SW480 (cell line): Measurements from ENCODE around the gene RNF115.
A peak's percentile ranks its signal among the peaks of the same experiment; 100 is the strongest.
"Not testable (repeated sequence)": the region's sequence is repeated elsewhere in the genome, so short reads cannot be mapped to it uniquely, and the experiment has no call there.

Experiments used
- DNase-seq: peaks from one replicate; pipeline ENCODE4 v3.0.0-alpha.2; 2016; ENCODE audit warnings: low spot score

Gene RNF115

DNA sequence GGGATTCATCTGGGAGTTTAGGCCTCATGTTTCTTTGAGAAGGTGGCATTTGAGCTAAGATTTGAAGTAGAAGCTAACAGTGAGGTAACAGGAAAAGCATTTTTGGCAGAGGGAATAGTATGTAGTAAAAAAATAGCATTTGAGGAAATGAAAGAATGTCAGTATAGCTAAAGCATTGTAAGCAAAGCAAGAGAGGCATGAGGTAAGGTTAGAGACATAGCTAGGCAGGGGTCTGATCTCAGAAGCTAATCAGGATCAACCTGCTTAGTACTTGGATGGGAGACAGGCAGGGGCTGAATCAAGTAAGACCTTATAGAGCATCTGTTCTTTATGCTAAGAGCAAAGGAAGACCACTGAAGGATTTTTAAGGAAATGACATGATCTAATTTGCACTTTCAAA, 4.1 kb upstream of the RNF115 start:
- DNase-seq: no peak

DNA sequence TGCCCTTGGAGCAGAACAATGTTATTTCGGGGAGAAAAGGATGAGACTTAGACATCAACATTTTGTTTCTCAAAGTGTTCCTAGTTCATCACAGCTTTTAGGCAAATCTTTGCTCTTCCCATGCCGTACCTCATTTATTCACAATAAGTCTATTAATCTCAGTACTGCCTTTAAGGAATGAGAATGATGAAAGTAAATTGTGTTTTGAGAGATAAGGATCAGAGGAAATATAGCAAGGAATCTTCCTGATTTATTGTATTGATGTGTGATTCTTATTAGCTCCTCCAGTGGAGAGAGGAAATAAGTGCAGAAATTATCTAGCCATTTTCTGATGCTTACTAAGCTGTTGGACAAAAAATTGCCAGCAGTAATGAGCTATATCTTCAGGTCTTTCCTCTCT, 2.1 kb upstream of the RNF115 start:
- no peak for DNase-seq

DNA sequence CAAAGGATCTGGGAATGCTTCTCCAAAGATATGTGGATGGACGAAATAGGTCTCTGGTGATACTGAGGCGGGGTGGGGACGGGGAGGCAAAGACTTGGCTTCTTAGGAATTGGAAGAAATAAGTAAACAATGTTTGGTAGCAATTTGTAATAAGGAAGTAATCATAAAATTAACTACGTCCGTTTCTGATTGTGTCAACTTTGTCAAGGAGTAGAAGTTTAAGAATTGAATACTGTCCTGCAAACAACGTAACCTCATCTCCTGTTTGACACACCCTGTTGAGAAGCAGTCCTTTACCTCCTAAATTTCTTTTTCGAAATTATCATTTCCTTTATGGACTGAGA, 576 bp upstream of the RNF115 start:
- DNase-seq: no peak

DNA sequence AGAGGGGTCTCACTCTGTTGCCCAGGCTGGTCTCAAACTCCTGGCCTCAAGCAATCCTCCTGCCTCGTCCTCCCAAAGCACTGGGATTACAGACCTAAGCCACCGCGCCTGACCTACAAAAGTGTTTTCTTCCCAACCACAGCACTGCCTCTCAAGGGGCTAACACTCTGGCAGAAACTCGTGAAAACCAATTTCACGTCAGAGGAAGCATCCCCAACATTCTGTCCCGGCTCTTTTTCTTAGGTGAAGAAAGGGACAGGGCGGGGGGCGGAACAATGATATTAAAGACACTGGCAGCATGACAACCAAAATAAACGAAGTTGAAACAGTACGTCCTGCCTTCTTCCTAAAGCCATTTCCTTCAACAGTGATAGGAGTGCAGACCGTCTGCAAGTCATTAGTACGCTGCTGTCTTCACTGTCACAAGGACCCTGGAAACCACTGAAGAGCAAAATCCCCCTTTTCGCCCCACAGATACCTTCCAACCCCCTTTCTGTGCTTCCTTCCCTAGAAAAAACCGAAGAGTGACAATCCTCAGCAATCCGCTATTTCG, 1.0 kb downstream of the RNF115 start:
- DNase-seq: not testable (repeated sequence)

DNA sequence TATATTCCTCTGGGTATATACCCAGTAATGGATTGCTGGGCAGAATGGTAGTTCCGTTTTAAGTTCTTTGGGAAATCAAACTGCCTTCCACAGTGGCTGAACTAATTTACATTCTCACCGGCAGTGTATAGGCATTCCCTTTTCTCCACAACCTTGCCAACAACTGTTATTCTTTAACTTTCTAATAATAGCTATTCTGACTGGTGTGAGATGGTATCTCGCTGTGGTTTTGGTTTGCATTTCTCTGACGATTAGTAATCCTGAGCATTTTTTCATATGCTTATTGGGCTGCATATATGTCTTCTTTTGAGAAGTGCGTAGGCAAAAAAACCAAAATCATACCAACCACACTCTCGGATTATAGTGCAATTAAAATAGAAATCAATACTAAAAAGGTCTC, 5.8 kb downstream of the RNF115 start:
- not testable (repeated sequence) for DNase-seq

DNA sequence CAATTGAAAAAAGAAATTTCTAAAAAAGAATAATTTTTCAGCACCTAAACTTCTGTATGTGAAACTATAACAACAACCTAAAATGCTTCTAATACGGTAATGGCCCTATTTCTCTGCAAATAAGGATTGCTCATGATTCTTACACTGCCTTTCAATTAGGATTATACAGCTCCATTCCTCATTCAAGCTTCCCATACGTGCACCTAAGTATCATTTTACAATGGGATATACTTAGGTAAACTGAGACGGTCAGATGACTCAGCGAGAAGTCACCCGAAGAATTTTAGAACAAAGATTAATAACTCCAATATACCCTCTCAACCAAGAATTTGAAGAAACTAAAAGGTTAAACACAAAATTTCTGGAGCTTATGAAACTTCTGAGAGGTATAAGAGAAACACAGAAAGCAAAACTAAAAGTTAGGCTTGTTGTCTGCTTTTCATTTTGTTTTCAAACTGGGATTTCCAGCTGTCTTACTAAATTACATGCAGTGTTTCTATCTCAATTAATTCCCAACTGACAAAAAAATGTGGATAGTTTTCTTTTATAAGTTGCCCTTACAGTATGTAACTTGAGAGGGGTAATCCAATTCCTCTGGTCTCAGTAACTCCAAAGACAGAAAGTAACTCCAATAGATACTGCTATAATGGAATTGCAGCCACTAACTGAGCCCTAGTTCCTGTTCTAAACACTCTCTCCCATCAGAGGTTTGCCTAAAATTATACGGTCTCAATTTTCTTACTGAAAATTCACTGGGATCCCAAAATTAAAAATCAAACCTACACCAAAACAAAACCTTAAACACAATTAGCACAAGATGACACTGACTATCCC, 10.7 kb downstream of the RNF115 start:
- not testable (repeated sequence) for DNase-seq

DNA sequence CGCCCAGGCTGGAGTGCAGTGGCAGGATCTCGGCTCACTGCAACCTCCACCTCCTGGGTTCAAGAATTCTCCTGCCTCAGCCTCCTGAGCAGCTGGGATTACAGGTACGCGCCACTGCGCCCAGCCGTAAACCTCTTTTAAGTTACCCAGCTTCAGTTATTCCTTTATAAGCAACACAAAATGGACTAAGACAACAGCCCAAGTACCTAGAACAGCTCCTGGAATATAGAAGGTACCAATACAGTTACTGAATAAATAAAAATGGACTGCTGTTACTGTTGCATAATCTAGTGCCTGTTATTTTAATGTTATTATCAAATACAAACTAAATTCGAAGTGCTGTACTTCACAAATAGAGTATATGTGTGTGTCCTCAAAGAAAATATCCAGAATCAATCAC, 17.1 kb downstream of the RNF115 start:
- DNase-seq: no peak

DNA sequence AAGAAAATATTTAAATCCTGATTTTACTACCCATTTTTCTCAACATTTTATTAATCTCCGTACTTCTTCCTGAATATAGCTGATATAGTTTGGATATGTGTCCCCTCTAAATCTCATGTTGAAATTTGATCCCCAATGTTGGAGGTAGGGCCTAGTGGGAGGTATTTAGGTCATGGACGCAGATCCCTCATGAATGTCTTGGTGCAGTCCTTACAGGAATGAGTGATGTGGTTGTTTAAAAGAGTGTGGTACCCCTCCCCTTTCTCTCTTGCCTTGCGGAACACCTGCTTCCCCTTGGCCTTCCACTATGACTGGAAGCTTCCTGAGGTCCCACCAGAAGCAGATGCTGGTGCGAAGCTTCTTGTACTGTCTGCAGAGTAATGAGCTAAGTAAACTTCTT, 17.5 kb downstream of the RNF115 start:
- DNase-seq: no peak

DNA sequence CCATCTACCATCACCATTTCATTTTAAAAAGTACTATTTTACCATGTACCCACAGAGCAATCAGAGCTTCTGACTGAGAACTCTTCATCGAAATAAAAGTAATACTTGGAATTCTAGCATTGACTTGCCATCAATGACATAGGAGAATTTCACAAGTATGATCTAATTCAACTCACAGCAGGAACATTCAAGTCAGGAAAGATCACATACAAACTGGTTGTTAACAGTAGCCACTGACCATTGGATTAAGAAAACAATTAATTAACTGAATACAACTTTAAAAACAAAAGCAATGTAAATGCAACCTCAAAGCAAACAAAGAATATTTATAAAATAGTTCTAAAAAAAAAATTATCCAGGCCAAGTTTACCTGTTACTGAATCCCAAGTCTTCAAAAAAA, 18.8 kb downstream of the RNF115 start:
- no peak for DNase-seq

DNA sequence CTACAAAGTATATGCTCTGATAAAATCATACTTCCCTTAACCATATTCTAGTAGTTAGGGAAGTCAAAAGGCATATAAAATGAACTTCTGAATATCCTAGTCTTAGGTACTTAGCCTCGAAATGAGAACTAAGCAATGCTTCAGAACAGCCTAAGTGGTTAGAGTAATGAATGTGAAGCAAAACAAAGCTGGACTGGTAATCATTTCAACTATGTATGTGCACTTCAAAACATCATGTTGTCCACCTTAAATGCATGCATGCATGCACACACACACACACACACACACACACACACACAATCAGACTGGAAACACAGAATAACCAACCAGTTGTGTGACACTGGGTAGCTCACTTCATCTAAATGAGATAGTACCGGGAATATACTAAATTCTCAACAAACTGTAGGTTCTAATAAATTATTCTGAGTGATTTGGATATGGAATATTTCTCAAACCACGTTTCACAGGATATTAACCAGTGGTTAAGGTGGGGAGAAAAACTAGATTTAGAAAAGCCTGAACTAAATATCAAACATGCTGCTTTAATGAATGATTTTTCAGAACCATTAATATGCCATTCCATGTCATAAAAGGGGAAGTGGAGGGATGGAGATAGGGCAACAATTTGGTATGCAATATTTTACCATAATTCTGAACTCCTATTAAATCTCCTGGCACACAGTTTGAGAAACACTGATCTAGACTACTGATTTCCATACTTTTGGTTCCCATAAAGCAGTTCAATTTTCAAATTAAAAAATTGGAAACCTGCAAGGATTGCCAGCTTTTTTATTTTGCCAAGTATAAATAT, 19.5 kb downstream of the RNF115 start:
- no peak for DNase-seq

DNA sequence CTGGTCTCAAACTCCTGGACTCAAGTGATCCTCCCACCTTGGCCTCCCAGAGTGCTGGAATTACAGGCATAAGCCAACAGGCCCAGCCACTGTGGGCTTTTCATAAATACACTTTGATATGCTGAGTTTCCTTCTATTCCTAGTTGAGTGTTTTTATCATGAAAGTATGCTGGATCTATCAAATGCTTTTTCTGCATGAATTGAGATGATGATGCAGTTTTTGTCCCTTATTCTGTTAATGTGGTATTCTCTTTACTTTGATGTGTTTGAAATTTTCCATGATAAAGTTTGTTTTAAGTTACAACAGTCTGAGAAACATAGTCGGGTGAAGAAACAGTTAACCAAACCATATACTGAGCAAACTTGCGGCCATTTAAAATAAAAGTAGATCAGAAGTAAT, 24.1 kb downstream of the RNF115 start:
- DNase-seq: no peak

DNA sequence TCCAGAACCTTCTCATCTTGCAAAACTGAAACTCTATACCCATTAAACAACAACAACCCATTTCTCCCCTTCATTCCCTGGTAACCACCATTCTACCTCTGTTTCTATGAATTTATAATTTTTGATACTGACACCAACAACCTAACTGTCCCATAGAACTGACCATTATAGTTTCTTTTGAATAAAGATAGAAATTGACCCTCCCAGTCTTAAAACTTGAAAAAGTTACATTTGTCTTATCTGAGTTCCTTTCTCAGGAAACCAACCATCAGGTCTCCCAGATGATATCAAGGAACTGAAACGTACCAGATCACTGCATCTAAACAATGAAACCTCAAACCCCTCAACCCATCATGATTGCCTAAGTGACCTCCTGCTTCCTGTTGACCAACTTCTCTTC, 27.1 kb downstream of the RNF115 start:
- no peak for DNase-seq

DNA sequence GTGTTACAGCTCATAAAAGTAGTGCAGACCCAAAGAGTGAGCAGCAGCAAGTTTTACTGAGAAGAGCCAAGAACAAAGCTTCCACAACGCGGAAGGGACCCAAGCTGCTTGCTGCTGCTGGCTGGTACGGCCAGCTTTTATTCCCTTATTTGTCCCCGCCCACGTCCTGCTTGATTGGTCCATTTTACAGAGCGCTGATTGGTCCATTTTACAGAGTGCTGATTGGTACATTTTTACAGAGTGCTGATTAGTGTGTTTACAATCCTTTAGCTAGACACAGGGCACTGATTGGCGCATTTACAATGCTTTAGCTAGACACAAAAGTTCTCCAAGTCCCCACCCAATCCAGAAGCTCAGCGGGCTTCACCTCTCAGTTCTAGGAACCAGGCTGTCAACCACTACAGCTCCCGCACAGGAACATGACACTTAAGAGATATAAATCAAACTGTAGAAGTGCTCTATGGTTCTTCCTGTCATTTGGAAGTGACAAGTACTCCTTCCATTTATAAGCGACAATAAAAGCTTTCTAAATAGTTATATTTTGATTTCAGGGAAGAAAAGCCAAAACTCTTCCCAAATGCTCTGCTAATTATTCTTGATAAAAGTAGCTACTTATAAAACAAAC, 28.5 kb downstream of the RNF115 start:
- no peak for DNase-seq

DNA sequence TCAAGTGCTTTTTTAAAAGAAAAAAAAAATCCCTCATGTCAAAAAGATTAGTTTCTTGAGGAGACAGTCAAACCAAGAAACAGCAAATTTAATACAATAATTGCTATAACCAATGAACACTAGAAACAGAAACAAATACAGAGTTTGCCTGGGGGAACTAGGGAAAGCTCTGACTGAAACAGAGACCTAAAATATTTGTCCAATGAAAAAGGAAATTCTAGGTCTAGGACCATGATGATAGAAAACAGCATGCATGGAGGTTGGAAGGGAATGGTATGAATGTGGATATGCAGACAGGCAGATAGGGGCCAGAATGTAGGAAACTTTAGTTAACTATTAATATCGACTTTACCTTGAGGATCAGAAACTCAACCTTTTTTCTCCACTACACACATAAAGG, 31.4 kb downstream of the RNF115 start:
- DNase-seq: no peak

DNA sequence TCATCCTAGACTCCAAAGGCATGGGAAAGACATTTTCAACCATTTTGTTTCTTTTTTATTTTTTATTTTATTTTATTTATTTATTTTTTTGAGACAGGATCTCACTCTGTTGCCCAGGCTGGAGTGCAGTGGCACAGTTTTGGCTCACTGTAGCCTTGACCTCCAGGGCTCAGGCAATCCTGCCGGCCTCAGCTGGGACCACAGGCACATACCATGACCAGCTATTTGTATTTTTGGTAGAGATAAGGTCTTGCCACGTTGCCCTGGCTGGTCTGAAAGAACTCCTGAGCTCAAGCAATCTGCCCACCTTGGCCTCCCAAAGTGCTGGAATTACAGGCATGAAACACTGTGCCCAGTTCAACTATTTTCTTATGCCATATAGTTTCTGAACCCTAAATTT, 32.0 kb downstream of the RNF115 start:
- not testable (repeated sequence) for DNase-seq

DNA sequence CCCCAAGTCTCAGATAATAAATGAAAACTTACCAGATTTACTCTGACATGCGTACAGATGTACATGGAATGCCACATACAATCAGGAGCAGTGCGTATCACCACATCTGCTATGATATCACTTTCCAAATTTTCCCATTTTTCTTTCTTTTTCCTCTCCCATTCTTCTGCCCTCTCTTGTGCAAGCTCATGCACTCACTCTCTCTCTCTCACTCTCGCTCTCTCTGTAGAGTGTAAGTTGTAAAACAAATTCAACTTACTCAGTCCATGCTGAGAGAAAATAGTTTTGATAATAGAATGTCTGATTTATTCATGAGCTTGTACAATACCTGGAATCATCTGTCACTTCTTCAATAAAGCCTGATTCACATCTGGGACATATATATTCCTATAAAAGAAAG, 35.3 kb downstream of the RNF115 start:
- DNase-seq: no peak

DNA sequence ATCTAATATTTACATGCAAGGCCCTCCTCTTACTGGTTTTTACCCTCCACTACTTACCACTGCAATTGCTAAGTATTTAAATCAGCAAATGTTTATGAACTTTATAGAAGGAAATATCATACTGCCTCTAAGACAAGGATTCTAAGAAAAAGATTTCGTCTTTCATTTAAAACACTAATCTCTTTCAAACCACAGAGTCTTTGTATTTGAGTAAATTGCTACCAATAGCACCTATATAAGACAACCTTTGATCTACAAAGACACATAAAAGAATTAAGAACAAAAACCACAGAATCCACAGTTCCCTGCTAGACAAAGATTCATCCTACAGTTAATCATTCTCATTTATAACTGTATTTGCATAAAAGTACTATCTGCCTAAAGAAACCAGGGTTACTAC, 37.6 kb downstream of the RNF115 start:
- DNase-seq: no peak

DNA sequence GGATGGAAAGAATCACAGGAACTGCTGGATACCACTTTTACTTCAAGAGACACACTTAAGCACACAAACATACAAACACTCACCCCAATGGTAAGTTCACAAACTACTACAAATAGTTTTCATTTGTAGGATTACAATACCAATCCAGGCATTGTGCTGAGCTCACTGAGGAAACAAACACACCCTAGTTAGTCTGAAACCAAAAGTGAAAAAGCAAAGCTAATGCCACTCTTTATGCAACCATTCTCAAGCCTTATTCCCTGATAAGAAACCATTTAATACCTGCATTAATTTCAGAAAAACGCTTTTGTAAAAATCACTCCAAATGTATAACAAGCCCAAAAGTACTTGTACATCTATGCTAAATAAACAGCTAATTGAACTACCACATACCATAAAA, 38.3 kb downstream of the RNF115 start:
- no peak for DNase-seq

DNA sequence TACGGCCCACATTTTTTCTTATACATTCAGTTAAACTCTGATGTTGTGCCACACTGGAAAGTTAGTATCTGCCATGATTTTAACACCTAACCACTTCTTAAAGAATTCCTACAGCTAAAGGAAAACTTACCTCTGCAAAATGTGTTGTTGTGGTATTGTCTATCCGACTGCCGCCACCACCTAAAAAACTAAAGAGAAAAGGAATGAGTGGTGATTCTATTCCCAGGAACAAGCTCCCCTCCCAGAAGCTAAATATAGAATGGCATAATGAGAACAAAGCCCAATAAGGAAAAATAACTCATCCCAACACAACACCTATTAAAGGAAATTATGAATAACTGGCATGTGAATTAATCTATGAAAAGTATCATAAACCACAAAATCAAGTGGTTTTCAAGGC, 39.5 kb downstream of the RNF115 start:
- DNase-seq: no peak

DNA sequence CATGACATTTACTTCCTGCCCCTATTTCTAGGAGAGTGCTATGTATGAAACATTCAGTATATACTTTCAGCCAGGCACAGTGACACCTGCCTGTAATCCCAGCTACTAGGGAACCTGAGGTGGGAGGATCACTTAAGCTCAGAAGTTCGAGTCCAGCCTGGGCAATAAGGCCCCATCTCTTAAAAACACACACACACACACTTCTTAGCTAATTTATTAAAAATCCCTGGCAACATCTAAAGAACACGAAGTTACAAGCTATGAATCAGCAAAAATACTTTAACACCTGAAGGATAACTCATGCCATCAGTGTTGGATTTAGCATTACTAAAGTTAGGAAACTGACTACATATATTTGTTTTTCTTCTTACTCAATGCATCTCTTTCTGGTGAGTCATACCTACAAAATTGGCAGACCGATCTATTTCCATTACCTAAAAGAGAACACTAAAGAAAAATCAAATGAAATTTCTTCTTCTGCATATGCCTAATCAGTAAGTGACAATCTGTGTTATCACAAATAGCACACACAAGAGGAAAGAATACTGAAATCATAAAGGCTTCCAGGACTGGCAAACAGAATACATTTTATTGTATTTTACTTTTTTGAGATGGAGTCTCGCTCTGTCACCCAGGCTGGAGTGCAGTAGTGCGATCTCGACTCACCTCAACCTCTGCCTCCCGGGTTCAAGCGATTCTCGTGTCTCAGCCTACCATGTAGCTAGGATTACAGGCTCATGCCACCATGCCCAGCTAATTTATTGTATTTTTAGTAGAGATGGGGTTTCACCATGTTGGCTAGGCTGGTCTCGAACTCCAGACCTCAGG, 41.4 kb downstream of the RNF115 start:
- DNase-seq: peak; percentile 29

DNA sequence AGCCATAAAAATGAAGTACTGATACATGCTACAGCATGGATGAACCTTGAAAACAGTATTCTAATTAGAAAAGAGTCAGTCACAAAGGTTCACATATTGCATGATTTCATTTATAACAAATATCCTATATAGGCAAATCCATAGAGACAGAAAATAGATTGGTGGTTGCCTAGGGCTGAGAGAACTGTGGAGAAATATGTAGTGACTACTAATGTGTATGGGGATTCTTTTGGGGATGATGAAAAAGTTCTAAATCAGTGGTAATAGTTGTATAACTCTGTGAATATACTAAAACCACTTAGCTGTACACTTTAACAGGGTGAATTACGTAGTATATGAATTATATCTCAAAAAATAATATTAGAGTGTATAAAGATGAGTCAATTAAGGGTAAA, 45.8 kb downstream of the RNF115 start:
- no peak for DNase-seq
